Neural cell (in vitro differentiated cells): ENCODE measurements around the gene WBP1. TPM values are rescaled to one million over a fixed set of nuclear protein-coding genes. Genes with fewer than 3 reads are reported as not detected.
"Not testable (repeated sequence)": the region's sequence is repeated elsewhere in the genome, so short reads cannot be mapped to it uniquely, and the experiment has no call there.

Source experiments
- H2AFZ ChIP-seq: fragments of 200-600, 300-800 bp; sonication (generic), shearing (Covaris generic); 2 replicates; pipeline ENCODE4 v1.6.0; 2014; ENCODE audit warnings: low read depth, mild to moderate bottlenecking, antibody characterized with exemption, low read length, moderate library complexity
- H3F3A ChIP-seq: fragments of 200-600 bp; shearing (Covaris generic); 2 replicates; pipeline ENCODE4 v1.6.1; 2016; ENCODE audit warnings: mild to moderate bottlenecking, moderate library complexity, mixed read lengths, antibody characterized with exemption, low read length; ENCODE audit not compliant: insufficient read depth, poor library complexity, severe bottlenecking
- H3K27ac ChIP-seq: fragments of 200-600, 300-800 bp; sonication (generic), shearing (Covaris generic); 2 replicates; pipeline ENCODE4 v1.5.1; 2014; ENCODE audit warnings: mild to moderate bottlenecking, low read length, moderate library complexity
- H3K27me3 ChIP-seq: fragments of 300-800, 200-600 bp; sonication (generic), shearing (Covaris generic); 2 replicates; pipeline ENCODE4 v1.6.0; 2014; ENCODE audit warnings: mild to moderate bottlenecking, low read depth, low read length, moderate library complexity; ENCODE audit not compliant: insufficient read depth
- H3K36me3 ChIP-seq: fragments of 300-800, 200-600 bp; sonication (generic), shearing (Covaris generic); 2 replicates; pipeline ENCODE4 v1.5.1; 2014; ENCODE audit warnings: mild to moderate bottlenecking, antibody characterized with exemption, low read length, moderate library complexity; ENCODE audit not compliant: insufficient read depth
- H3K4me2 ChIP-seq: fragments of 300-800, 200-600 bp; sonication (generic), shearing (Covaris generic); 2 replicates; pipeline ENCODE4 v1.6.0; 2014; ENCODE audit warnings: mild to moderate bottlenecking, low read length
- H3K4me3 ChIP-seq: fragments of 300-800, 200-600 bp; sonication (generic), shearing (Covaris generic); 2 replicates; pipeline ENCODE4 v1.5.1; 2014; ENCODE audit warnings: mild to moderate bottlenecking, low read length, moderate library complexity
- H3K79me2 ChIP-seq: fragments of 200-600 bp; shearing (Covaris generic); replicated peaks from 2 replicates; pipeline ENCODE4 v1.6.0; 2014; ENCODE audit warnings: mild to moderate bottlenecking, low read length, moderate library complexity; ENCODE audit not compliant: insufficient read depth
- H3K9ac ChIP-seq: fragments of 300-800, 200-600 bp; sonication (generic), shearing (Covaris generic); 2 replicates; pipeline ENCODE4 v1.6.1; 2016; ENCODE audit warnings: mild to moderate bottlenecking, low read length, mixed read lengths
- H3K9me2 ChIP-seq: fragments of 200-600 bp; shearing (Covaris generic); 2 replicates; pipeline ENCODE4 v1.6.1; 2016; ENCODE audit warnings: mild to moderate bottlenecking, low read length, mixed read lengths; ENCODE audit not compliant: insufficient read depth
- H3K9me3 ChIP-seq: fragments of 200-600, 300-800 bp; sonication (generic), shearing (Covaris generic); 2 replicates; pipeline ENCODE4 v1.6.1; 2016; ENCODE audit warnings: mild to moderate bottlenecking, mixed run types, low read length, moderate library complexity, mixed read lengths
- H4K20me1 ChIP-seq: fragments of 200-600 bp; shearing (Covaris generic); 2 replicates; pipeline ENCODE4 v1.6.1; 2016; ENCODE audit warnings: mild to moderate bottlenecking, mixed run types; ENCODE audit not compliant: insufficient read depth
- EP300 ChIP-seq: fragments of 450-650 bp; conservative IDR thresholded peaks from 2 replicates; pipeline ENCODE4 v1.6.1; 2014; ENCODE audit warnings: antibody characterized with exemption, mild to moderate bottlenecking, moderate library complexity; ENCODE audit not compliant: poor library complexity, severe bottlenecking
- EZH2 ChIP-seq: fragments of 200-600, 300-800 bp; shearing (Covaris generic), sonication (generic); IDR thresholded peaks from 2 replicates; pipeline ENCODE4 v1.6.1; 2014; ENCODE audit warnings: antibody characterized with exemption, low read length, borderline replicate concordance, mild to moderate bottlenecking; ENCODE audit not compliant: insufficient read depth, poor library complexity, severe bottlenecking
- MXI1 ChIP-seq: fragments of 450-650 bp; conservative IDR thresholded peaks from 2 replicates; pipeline ENCODE4 v1.6.1; 2014; ENCODE audit warnings: antibody characterized with exemption, mild to moderate bottlenecking; ENCODE audit not compliant: poor library complexity, severe bottlenecking
- POLR2AphosphoS5 ChIP-seq: IDR thresholded peaks from 2 replicates; pipeline ENCODE4 v1.6.1; 2012
- RAD21 ChIP-seq: fragments of 450-650 bp; conservative IDR thresholded peaks from 2 replicates; pipeline ENCODE4 v1.6.1; 2014; ENCODE audit warnings: antibody characterized with exemption, mild to moderate bottlenecking, moderate library complexity
- SMC3 ChIP-seq: fragments of 450-650 bp; conservative IDR thresholded peaks from 2 replicates; pipeline ENCODE4 v1.6.1; 2014; ENCODE audit warnings: antibody characterized with exemption, mild to moderate bottlenecking, moderate library complexity; ENCODE audit not compliant: poor library complexity
- TAF1 ChIP-seq: IDR thresholded peaks from 2 replicates; pipeline ENCODE4 v1.6.1; 2012; ENCODE audit warnings: low read depth
- polyA plus RNA-seq: library from polyadenylated mRNA; depleted of rRNA; stranded (reverse); fragments of >200 nt; gene quantifications from 2 replicates; pipeline ENCODE4 v1.2.3, GENCODE V29; 2014
- TF ChIP-seq, protein P1 (sequence below): IDR thresholded peaks from 2 replicates; pipeline ENCODE4 v1.6.1; 2012; ENCODE audit warnings: borderline replicate concordance
- TF ChIP-seq, protein P2 (sequence below): fragments of 450-650 bp; IDR thresholded peaks from 2 replicates; pipeline ENCODE4 v1.5.1; 2014; ENCODE audit warnings: antibody characterized with exemption, mild to moderate bottlenecking, moderate library complexity; ENCODE audit not compliant: poor library complexity, severe bottlenecking

WBP1 gene
- polyA plus RNA-seq, 1 donor from 2014 or later, result 220 TPM

DNA sequence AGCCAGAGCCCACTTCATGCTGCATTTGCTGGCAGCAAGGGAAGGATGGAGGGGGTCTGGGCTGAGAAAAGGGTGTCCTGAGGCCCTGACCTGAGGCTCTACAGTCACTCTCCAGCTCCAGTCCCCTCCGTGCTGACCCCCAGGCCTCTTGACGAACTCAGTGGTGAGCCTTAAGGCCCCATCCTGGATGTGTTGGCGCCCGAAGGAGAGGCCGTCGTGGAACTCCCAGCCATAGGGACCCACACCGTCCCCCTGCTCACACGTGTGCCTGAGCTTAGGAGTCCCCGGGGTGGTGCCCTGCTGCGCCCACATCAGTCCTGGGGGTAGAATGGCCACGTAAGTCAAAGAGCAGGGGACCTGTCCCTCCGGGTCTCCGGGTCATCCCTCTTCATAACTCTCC lies 6.2 kb downstream of the WBP1 start:
- Histone ChIP-seq H4K20me1 (no peaks in the 10 kb centered on the region), H3K4me3 (peak overlapping the region; percentile 95), H3K36me3 (no peaks in the 10 kb centered on the region), H3F3A (no peaks in the 10 kb centered on the region), H3K79me2 (peaks cover 9% of the 10 kb centered on the region), H3K9ac (peak overlapping the region; percentile 82), H3K9me3 (no peaks in the 10 kb centered on the region), H2AFZ (no peak overlapping the region), H3K4me2 (peak overlapping the region; percentile 91), H3K27ac (peak overlapping the region; percentile 66), H3K27me3 (no peaks in the 10 kb centered on the region), H3K9me2 (no peaks in the 10 kb centered on the region)
- TF ChIP-seq POLR2AphosphoS5 (no peak), MXI1 (no peak), EP300 (no peak), SMC3 (no peak)

DNA sequence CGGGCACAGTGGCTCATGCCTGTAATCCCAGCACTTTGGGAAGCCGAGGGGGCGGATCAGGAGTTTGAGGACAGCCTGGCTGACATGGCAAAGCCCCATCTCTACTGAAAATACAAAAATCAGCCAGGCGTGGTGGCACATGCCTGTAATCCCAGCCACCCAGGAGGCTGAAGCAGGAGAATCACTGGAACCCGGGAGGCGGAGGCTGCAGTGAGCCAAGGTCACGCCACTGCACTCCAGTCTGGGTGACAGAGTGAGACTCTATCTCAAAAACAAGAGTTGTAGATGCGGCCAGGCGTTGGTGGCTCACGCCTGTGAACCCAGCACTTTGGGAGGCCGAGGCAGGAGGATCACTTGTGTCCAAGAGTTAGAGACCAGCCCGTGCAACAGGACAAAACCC lies 12.5 kb downstream of the WBP1 start:
- not testable (repeated sequence) for H3K4me3 ChIP-seq

DNA sequence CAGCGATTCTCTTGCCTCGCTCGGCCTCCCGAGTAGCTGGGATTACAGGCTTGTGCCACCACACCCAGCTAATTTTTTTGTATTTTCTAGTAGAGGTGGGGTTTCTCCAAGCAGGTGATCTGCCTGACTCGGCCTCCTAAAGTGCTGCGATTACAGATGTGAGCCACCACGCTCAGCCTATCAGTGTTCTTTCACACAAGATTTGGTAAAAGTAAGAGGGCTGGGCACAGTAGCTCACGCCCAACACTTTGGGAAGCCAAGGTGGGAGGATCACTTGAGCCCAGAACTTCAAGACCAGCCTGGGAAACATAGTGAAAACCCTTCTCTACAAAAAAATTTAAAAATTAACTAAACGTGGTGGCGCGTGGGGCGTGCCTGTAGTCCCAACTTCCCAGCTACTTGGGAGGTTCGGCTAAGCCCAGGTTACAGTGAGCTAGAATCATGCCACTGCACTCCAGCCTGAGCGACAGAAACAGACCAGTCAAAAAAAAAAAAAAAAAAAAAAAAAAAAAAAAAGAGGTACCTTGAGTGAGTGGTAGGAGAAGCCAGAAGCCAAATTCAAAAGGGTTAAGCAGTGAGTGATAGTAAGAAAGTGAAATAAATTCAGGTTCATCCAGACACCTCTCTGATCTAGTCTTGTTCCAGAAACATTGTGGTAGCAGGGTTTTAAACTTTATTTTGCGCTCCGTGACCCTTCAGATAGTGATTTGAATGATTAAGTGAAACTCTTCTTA lies 13.3 kb downstream of the WBP1 start:
- Histone ChIP-seq H3K27me3 (no peaks in the 10 kb centered on the region), H3K4me3 (peak overlapping the region; percentile 83), H3K9ac (peak overlapping the region; percentile 84), H3K36me3 (no peaks in the 10 kb centered on the region), H3K79me2 (no peaks in the 10 kb centered on the region), H3K9me3 (no peaks in the 10 kb centered on the region), H3K9me2 (no peaks in the 10 kb centered on the region), H3F3A (peaks cover 3% of the 10 kb centered on the region), H3K4me2 (peak overlapping the region; percentile 68), H3K27ac (peak overlapping the region; percentile 94), H2AFZ (peak overlapping the region; percentile 99), H4K20me1 (no peaks in the 10 kb centered on the region)
- TF ChIP-seq POLR2AphosphoS5, result no peak
- no peak for TF ChIP-seq TAF1
- TF ChIP-seq MXI1, result no peak
- TF ChIP-seq, protein P1, sequence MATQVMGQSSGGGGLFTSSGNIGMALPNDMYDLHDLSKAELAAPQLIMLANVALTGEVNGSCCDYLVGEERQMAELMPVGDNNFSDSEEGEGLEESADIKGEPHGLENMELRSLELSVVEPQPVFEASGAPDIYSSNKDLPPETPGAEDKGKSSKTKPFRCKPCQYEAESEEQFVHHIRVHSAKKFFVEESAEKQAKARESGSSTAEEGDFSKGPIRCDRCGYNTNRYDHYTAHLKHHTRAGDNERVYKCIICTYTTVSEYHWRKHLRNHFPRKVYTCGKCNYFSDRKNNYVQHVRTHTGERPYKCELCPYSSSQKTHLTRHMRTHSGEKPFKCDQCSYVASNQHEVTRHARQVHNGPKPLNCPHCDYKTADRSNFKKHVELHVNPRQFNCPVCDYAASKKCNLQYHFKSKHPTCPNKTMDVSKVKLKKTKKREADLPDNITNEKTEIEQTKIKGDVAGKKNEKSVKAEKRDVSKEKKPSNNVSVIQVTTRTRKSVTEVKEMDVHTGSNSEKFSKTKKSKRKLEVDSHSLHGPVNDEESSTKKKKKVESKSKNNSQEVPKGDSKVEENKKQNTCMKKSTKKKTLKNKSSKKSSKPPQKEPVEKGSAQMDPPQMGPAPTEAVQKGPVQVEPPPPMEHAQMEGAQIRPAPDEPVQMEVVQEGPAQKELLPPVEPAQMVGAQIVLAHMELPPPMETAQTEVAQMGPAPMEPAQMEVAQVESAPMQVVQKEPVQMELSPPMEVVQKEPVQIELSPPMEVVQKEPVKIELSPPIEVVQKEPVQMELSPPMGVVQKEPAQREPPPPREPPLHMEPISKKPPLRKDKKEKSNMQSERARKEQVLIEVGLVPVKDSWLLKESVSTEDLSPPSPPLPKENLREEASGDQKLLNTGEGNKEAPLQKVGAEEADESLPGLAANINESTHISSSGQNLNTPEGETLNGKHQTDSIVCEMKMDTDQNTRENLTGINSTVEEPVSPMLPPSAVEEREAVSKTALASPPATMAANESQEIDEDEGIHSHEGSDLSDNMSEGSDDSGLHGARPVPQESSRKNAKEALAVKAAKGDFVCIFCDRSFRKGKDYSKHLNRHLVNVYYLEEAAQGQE, result no peak
- TF ChIP-seq, protein P2, sequence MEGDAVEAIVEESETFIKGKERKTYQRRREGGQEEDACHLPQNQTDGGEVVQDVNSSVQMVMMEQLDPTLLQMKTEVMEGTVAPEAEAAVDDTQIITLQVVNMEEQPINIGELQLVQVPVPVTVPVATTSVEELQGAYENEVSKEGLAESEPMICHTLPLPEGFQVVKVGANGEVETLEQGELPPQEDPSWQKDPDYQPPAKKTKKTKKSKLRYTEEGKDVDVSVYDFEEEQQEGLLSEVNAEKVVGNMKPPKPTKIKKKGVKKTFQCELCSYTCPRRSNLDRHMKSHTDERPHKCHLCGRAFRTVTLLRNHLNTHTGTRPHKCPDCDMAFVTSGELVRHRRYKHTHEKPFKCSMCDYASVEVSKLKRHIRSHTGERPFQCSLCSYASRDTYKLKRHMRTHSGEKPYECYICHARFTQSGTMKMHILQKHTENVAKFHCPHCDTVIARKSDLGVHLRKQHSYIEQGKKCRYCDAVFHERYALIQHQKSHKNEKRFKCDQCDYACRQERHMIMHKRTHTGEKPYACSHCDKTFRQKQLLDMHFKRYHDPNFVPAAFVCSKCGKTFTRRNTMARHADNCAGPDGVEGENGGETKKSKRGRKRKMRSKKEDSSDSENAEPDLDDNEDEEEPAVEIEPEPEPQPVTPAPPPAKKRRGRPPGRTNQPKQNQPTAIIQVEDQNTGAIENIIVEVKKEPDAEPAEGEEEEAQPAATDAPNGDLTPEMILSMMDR, result no peak
- TF ChIP-seq EP300, result no peak
- TF ChIP-seq EZH2, result no peak
- no peak for TF ChIP-seq SMC3
- no peak for TF ChIP-seq RAD21

More for the DNA sequence above, 12.5 kb downstream of the WBP1 start:
- H3K79me2 ChIP-seq, H2AFZ ChIP-seq, H3K4me2 ChIP-seq, H3F3A ChIP-seq, H3K9me2 ChIP-seq, H3K27ac ChIP-seq, H3K36me3 ChIP-seq, H3K9ac ChIP-seq, H3K27me3 ChIP-seq, H4K20me1 ChIP-seq, H3K9me3 ChIP-seq: not testable (repeated sequence)
